Ascending aorta (tissue), 2 donors: ENCODE measurements around the gene NBEA. TPM values are rescaled to one million over a fixed set of nuclear protein-coding genes. Genes with fewer than 3 reads are reported as not detected.

Source experiments
- DNase-seq, 2 donors: peaks; one replicate each; pipeline ENCODE4 v3.0.0-alpha.2; 2019; ENCODE audit warnings: low spot score in 2 of 2
- H3K27ac ChIP-seq, 2 donors: fragments of 200-600 bp; sonication (generic); one replicate each; pipeline ENCODE4 v1.5.1; 2016 to 2017; ENCODE audit warnings: mild to moderate bottlenecking in 1 of 2
- H3K27me3 ChIP-seq: fragments of 200-600 bp; sonication (generic); one replicate; pipeline ENCODE4 v1.5.1; 2017
- H3K36me3 ChIP-seq, 2 donors: fragments of 200-600 bp; sonication (generic); one replicate each; pipeline ENCODE4 v1.5.1; 2016
- H3K4me1 ChIP-seq, 2 donors: fragments of 200-600 bp; sonication (generic); one replicate each; pipeline ENCODE4 v1.5.1; 2016 to 2017; ENCODE audit warnings: mild to moderate bottlenecking in 1 of 2
- H3K4me3 ChIP-seq, 2 donors: fragments of 200-600 bp; sonication (generic); one replicate each; pipeline ENCODE4 v1.5.1; 2016 to 2017; ENCODE audit warnings: mild to moderate bottlenecking in 1 of 2
- H3K9me3 ChIP-seq, 2 donors: fragments of 200-600 bp; sonication (generic); one replicate each; pipeline ENCODE4 v1.5.1; 2016
- intact Hi-C: fragments of 100-400 bp; cut with DNase I; formaldehyde crosslinking; loops from one replicate; pipeline ENCODE4 v1.15.1; 2023
- total RNA-seq: library from RNA; depleted of rRNA; stranded (reverse); fragments of >200 nt; gene quantifications from one replicate; pipeline ENCODE4 v1.1.0, GENCODE V29; 2016
- TF ChIP-seq, protein P1 (sequence below), 3 experiments: fragments of 200-600 bp in 2 of 3; fragments of 450-650 bp in 1 of 3; sonication (generic) in 2 of 3; IDR thresholded peaks; one replicate each; pipeline ENCODE4 v1.5.1; 2016 to 2019; ENCODE audit warnings: antibody characterized with exemption in 3 of 3, mild to moderate bottlenecking in 1 of 3, moderate library complexity in 1 of 3

Gene NBEA
- total RNA-seq, 1 donor from 2014 or later, result 1.6 TPM

DNA sequence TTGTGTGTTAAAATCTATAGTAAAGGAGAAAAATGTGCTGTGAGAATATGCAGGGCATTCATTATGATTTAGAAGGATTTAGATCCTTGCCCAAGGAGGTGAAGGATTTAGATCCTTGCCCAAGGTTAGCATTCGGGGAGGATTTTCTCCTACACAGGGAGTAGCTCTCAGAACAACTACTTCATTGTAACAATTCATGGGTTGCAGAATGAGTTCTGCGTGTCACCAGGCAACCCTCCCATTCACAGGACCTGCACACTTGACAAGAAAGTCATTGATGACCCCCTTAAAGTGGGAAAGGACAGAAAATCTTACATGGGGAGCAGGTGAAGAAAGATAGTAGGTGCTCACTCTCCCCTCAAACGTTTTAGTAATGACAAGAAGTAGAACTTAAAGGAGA, 701.6 kb downstream of the NBEA start:
- H3K4me3 ChIP-seq, result no peak overlapping the region
- H3K4me1 ChIP-seq, result no peaks in the 10 kb centered on the region
- no peaks in the 10 kb centered on the region for H3K36me3 ChIP-seq
- H3K9me3 ChIP-seq, result no peaks in the 10 kb centered on the region
- TF ChIP-seq, protein P1, sequence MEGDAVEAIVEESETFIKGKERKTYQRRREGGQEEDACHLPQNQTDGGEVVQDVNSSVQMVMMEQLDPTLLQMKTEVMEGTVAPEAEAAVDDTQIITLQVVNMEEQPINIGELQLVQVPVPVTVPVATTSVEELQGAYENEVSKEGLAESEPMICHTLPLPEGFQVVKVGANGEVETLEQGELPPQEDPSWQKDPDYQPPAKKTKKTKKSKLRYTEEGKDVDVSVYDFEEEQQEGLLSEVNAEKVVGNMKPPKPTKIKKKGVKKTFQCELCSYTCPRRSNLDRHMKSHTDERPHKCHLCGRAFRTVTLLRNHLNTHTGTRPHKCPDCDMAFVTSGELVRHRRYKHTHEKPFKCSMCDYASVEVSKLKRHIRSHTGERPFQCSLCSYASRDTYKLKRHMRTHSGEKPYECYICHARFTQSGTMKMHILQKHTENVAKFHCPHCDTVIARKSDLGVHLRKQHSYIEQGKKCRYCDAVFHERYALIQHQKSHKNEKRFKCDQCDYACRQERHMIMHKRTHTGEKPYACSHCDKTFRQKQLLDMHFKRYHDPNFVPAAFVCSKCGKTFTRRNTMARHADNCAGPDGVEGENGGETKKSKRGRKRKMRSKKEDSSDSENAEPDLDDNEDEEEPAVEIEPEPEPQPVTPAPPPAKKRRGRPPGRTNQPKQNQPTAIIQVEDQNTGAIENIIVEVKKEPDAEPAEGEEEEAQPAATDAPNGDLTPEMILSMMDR (IDR thresholded peaks at IDR 0.05), result no peak
- no peak for DNase-seq
- intact Hi-C loops, result no loop called here
- H3K27me3 ChIP-seq, result no peaks in the 10 kb centered on the region
- no peak overlapping the region for H3K27ac ChIP-seq

DNA sequence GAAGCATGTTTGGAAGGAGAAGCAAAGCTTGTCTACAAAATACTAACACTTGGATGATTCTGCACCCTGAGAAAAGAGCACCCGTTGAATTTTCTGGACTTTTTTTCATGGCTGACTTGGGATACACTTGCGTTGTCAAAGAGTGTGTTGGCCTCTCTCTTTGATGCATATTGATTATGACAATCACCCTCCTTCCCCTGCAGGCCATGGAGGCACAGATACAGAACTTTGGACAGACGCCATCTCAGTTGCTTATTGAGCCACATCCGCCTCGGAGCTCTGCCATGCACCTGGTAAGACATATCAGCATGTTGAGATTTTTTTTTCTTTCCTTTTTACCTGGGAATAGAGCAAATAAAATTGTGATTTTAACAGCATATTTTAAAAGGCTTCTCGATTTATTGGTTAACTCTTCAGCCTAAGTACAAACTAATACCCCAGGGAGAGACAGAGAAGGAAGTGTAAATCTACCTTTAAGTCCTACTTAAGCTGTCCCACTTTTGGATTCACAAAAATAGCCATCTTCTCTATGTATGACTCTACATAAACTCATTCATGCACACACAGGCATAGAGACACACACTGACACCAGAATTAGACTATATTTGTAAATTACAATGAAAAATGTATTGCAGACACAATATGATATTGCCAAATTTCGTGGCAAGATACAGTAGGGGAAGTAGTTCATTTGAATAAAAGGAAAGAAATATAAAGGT, 704.1 kb downstream of the NBEA start:
- Histone ChIP-seq H3K27me3 (no peaks in the 10 kb centered on the region), H3K4me1 (no peaks in the 10 kb centered on the region), H3K4me3 (no peak overlapping the region), H3K36me3 (no peaks in the 10 kb centered on the region), H3K9me3 (no peaks in the 10 kb centered on the region), H3K27ac (no peak overlapping the region)
- TF ChIP-seq, protein P1 (IDR thresholded peaks at IDR 0.05), result no peak
- DNase-seq, result no peak
- intact Hi-C loops, result no loop called here

DNA sequence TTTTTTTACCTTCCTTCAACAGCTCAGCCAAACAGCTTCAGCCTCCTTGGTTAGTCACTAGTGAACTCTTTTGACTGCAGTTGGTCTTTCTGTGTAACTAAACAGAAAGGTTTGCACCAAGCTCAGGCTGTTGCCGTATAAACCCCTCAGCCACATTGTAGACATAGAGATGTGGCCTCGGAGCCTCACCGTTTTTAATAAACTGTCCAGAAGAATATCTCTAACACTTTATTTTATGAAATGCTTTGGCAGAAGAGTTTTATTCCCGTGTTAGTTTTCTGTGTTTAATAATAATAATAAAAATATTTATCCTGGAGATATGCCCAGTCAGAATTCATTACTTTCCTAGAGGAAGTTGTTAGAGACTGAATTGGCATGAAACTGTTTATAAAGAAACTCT, 706.1 kb downstream of the NBEA start:
- Histone ChIP-seq H3K9me3 (no peaks in the 10 kb centered on the region), H3K27me3 (no peaks in the 10 kb centered on the region), H3K4me1 (no peaks in the 10 kb centered on the region), H3K27ac (no peak overlapping the region), H3K4me3 (no peak overlapping the region), H3K36me3 (no peaks in the 10 kb centered on the region)
- intact Hi-C loops, result no loop called here
- no peak for DNase-seq
- TF ChIP-seq, protein P1 (IDR thresholded peaks at IDR 0.05), result no peak

DNA sequence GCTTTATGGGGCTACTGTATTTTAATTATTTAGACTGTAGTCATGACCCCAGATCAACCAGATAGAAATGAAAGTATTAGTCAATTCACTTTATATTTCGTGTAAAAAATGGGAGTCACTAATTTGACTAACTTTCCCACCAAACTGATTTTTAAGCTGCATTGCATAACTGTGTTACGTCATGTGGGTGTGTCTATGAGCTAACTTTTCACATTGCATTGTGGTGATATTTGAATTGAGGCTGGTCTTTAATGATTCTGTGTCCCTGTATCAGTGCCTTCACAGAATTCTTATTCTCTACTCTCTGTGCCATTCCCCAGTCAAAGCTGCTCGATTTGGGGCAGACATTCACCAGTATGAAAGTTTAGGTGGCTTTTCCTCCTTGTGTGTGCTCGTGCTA, 707.1 kb downstream of the NBEA start:
- no peaks in the 10 kb centered on the region for H3K4me1 ChIP-seq
- no peak overlapping the region for H3K4me3 ChIP-seq
- no peaks in the 10 kb centered on the region for H3K9me3 ChIP-seq
- H3K27ac ChIP-seq, result no peak overlapping the region
- H3K27me3 ChIP-seq, result no peaks in the 10 kb centered on the region
- no peak for DNase-seq
- intact Hi-C loops, result no loop called here
- no peaks in the 10 kb centered on the region for H3K36me3 ChIP-seq
- TF ChIP-seq, protein P1 (IDR thresholded peaks at IDR 0.05), result no peak

DNA sequence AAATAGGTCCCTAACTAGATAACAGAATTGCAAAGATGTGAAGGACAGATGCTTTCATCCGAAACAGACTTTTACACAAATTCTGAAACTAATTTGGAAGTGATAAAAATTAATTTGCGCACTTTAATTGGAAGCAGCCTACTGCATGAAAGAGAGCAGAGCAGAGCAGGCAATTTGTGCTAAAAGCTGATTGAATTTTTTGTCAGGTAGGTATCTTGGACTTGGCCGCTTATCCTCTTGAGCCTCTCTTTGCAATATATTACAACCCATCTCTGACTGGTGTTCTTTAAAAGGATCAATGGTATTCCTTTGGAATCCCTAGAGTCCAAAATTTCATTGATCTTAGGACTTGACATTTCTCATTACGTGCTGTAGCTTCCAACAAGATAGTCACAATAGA, 717.7 kb downstream of the NBEA start:
- Histone ChIP-seq H3K27ac (no peak overlapping the region), H3K36me3 (peaks cover 0 to 3% of the 10 kb centered on the region in 2 donors), H3K4me3 (no peak overlapping the region), H3K27me3 (no peaks in the 10 kb centered on the region), H3K9me3 (no peaks in the 10 kb centered on the region), H3K4me1 (no peaks in the 10 kb centered on the region)
- TF ChIP-seq, protein P1 (IDR thresholded peaks at IDR 0.05), result no peak
- no peak for DNase-seq
- intact Hi-C loops, result no loop called here

DNA sequence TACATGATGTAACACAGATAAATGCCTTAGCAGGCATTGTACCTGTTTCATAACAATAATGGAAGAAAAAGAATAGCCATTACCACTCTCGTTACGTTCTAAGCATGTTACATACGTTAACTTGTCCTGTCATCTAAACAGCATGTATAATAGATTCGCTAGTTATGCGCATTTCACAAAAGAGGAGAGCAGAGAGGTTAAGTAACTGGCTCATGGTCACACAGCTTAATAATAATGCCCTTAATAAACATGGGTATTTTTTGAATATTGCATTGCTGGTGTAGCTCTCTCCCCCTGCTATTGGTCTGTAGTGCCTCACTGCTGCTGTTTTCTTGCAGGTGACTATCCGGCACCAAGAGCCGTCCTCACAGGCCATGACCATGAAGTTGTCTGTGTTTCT, 722.7 kb downstream of the NBEA start:
- intact Hi-C loops, result no loop called here
- no peaks in the 10 kb centered on the region for H3K36me3 ChIP-seq
- H3K27me3 ChIP-seq, result no peaks in the 10 kb centered on the region
- TF ChIP-seq, protein P1 (IDR thresholded peaks at IDR 0.05), result no peak
- no peak overlapping the region for H3K27ac ChIP-seq
- no peaks in the 10 kb centered on the region for H3K9me3 ChIP-seq
- H3K4me1 ChIP-seq, result no peaks in the 10 kb centered on the region
- no peak for DNase-seq
- H3K4me3 ChIP-seq, result no peak overlapping the region
